ENCODE measurements around the gene OGA. TPM values are rescaled to one million over a fixed set of nuclear protein-coding genes. Genes with fewer than 3 reads are reported as not detected.

Gene OGA
- total RNA-seq, 1 donor from 2014 or later = 407 TPM

DNA sequence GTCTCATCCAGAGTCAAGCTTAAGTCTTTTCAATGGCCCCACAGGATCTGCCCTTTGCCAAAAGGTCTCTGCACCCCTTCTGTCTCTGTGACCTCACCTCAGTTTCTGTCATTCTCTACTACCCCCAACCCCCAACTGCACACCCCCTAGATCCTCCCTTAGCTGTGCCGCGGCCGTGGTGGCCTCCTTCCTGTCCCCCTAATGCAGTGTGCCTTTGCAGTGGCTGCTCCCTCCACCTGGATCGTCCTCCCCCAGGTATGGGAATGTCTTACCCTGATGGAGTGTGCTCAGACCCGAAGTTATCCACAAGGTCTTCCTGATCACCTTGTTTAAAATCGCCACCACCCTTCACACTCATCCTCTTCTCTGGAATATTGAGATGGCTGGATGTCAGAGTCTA, 51.9 kb downstream of the OGA start:
- no peak for DNase-seq (ENCODE audit: low spot score in 2 of 2)
- FAIRE-seq = no peak

DNA sequence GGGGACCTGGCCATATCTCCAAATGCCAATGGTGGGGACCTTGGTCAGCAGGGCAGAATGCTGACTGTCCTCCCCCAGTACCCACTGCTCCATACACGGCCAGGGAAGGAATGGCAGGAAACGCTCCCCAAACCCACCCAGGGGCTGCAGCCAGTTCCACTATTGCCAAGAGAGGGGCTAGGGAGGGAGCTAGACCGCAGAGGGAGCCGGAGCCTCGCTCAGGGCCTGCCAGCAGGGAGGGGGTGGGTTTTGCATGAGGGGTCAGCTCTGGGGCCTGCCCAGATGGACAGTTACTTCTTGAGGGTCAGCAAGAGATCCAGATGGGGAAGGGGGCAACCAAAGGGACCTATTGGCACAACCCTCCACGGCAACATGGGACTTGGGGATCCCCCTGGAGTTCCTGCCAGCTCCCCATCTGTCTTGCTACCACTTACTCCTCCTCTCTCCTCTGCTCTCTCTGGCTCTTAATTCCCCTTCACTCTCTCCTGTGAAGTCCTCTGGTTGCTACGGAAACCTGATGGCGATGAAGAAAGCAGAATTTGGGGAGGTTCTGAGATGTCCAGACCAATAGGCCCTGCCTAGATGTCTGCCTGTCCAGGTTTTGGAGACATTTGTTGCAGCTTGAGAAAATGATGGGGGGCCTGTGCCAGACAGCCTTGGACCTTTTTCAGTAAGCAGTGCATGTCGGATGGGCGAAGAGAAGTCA, 55.0 kb downstream of the OGA start:
- no peak for DNase-seq (ENCODE audit: low spot score in 2 of 2)
- FAIRE-seq = no peak

DNA sequence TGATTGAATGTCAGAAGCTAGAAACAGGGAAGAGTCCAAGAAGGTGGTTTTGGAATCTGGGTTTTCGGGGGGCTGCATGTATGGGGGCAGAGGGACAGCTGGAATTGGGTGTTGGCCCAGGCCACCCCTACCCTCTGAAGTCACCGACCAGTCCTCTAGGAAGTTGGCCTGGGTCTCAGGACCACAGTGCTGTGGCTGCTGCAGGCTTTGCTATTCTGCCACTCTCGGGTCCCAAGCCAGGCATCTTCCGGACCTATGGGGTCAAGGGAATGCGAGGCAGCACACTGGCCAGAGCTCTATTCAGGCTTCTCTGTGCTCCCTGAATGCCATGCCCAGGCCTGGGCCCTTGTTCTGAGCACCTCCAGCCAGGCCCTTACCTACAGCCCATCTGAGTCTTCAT, 55.5 kb downstream of the OGA start:
- FAIRE-seq (no peak), DNase-seq (ENCODE audit: low spot score in 2 of 2) (no peak)

DNA sequence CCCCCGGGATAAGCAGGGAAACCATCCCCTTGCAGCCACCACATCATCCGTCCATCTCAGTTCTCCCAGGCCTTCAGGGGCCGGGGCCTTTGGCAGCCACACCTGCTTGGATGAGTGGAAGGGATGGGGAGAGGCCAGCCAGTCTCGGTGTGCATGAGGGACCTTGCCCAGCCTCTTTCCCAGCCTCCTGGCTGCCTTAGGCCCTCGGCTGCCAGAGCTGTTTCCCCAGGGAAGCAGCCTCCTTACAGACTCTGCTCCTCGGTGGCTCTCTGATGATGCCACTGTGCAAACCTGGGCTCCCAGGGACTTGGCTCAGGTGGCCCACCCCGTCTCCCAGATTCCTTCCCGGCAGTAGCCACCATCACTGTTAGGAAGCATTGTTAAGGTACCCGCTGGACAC, 57.0 kb downstream of the OGA start:
- DNase-seq (ENCODE audit: low spot score in 2 of 2) (no peak), FAIRE-seq (no peak)

DNA sequence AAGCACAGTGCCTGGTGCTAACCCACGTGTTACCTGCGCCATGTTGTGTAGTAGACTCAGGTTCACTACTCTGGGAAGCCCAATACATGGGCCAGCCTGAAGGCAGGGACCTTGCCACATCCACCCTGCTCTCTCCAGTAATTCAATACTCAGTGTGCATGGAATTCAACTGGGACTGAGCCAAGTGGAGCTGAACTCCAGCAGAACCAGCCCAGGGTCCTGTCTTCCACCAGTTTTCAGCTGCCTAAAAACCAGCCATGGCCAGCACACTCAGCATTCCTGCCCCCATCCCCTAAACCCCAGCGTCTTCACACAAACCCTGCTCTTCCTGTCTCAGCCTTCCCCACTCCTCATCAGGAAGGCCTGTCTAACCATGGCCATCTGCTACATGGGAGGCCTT, 57.7 kb downstream of the OGA start:
- FAIRE-seq = no peak
- DNase-seq (ENCODE audit: low spot score in 2 of 2) = no peak

DNA sequence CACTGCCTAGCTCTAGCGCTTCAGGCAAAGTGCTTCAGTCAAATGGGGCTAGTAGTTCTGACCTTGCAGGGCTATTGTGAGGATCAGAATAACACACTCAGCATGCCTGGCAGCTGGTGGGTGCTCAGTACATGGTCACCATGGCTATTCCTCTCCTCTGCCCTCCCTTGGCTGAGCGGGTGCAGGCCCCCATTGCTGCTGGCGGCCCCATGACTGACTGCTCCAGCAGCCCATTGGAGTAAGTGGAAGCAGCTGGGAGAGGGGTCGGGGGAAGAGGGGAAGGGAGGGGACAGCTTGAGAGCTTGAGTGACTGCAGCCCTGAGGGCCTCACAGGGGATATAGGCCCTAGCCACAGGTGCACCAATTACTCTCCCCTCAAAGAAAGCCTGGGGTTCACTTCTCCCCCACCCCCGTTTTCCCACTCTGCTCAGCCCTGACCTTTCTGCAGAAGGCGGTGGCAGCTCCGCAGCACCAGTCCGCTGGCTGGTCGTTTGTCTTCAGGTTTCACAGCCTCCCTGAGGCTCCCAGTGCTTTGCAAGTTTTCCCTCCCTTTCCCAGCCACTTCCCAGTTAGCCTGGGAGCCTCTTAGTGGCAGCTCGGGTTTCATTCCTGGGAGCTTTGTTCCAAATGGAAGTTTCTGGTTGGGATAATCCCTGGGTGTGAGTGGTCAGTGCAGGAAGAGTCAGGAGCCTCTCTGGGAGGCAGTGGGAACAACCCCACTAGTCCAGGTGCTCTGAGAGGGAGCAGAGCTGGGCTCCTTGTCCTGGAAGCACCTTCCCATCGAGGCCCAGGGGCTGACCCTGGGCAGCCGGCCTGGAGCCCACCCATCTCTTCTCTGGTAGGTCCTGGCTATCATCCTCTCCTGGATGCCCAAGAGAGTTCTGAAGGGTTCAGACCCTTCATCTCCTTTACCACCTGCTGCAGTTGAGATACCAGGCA, 58.7 kb downstream of the OGA start:
- DNase-seq (ENCODE audit: low spot score in 2 of 2) = no peak
- no peak for FAIRE-seq

DNA sequence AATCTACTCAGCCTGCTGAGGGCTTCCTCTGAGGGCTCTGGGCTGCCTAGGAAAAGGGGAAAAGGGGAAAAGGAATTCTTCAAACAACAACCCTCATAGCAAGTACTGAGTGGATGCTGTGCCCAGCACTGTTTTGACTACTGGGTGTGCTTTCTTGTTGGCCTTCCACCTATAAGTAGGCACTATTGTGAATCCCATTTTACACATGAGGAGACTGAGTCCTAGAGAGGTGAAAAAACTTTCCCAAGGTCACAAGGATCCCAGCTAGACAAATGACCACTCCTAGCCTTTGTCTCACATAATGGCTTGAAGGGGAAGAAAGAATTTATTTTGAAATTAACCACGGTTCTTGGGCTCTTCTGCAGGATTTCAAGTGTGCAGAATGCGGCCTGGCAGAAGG, 59.4 kb downstream of the OGA start:
- DNase-seq (ENCODE audit: low spot score in 2 of 2) = no peak
- FAIRE-seq = no peak

DNA sequence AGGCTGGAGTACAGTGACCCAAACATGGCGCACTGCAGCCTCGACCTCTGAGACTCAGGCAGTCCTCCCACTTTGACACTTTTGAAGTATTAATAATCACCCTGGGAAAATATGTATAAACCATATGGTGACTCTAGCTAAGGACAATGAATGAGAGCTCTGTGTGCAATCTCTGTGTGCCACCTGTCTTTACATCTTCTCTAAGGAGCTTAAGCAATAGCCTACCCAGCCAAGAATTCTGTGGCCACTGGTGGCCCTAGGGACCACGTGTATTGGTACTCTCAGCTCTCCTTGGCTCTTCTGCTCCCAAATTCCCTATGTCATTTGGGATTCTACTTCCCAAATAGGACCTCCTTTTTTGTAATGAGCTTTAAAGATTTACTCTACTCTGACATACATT, 66.0 kb downstream of the OGA start:
- no peak for DNase-seq (ENCODE audit: low spot score in 2 of 2)
- FAIRE-seq = no peak

DNA sequence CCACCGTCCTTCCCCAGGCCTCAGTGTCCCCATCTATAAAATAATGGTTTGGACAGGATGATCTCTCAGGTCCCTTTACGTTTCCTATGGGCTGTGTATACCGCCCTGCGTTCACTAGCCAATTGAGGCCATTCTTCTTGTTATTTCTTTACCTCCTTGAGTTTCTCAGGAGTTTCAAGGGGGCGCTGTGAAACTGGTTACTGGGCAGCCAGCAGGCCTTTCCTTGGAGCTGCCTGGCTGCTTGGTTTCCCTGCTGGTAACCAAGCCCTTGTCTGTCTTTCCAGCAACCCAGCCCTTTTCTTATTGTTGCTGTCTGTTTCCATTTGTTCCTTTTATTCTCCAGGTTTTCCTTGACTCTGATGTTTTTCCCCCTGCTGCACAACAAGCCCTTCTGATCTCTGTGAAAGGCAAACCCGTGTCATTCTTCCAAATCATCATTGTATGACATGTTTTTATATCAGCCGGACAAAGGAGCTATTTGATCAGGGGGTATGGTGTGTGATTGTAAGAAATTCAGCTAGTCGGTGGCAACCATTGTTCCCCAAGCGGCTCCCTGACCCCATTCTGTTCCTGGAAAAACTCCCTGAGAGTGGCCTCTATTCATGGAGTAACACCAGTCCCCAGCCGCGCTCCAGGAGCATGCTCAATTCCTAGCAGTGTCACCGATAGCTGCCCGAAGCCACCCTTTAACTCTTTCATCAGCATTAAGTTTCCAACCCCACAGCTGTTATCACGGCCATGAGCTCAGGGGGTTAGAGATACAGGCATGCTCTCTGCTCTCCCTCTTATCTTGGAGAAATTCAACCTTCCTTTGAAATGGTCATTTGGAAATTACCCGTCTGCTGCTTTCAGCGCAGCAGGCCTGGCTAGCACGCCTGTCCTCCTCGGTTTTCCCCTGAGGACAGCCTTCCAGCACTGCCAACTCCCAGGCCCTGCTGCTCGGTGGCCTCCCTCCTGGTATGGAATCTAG, 68.9 kb downstream of the OGA start:
- no peak for FAIRE-seq
- no peak for DNase-seq (ENCODE audit: low spot score in 2 of 2)

DNA sequence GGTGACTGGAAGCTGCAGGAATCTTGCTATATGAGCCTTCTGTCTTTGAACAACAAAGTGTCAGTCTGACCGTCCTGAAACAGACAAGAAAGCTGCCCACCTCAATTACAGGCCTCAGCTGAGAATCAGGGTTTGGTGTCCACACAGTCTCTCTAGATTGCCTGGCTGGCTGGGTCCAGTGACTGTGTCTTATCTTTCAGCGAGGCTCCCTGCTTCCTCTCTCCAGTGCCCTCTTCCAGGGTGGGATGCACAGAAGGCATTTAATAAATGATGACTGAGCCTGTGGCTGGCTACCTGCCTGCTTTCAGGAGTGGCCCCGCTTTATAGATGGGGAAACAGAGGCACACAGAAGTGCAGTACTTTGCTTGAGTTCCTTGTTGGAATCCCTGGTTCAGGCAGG, 69.7 kb downstream of the OGA start:
- FAIRE-seq = no peak
- DNase-seq (ENCODE audit: low spot score in 2 of 2) = no peak

DNA sequence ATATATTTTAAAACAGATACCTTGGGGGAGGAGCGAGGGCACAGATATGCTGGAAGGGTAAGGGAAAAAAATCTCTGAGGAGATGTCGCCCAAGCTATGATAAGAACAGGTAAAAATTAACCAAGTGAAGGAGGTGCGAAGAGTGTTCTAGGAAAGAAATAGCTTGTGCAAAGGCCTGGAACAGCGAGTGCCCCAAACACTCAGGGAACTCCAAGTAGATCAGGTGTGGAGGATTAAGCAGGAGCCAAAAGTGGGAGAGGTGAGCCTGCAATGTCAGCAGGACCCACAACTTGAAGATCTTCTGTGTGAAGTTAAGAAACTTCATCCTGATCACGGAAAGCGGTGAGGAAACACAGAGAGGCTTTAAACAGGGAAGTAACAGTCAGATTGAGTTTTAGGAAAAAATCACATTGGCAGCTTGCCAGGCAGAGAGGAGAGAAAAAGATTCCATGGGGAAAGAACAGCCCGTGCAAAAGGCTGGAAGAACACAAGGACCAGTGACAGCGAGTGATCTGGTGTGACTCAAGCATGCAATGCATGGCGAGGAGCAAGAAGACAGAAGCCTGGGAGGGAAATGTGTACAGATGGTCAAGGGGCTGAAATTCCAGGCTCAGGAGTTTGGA, 73.1 kb downstream of the OGA start:
- no peak for DNase-seq (ENCODE audit: low spot score in 2 of 2)
- FAIRE-seq = no peak

DNA sequence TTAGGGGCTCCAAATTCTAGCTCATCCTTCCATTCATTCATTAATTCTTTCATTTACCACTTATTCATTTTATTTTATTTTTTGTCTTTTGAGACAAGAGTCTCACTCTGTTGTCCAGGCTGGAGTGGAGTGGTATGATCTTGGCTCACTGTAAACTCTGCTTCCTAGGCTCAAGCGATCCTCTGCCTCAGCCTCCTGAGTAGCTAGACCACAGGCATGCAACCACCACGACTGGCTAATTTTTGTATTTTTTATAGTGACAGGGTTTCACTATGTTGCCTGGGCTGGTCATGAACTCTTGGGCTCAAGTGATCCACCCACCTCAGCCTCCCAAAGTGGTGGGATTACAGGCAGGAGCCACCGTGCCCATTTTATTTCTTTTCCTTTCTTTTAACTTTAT, 74.0 kb downstream of the OGA start:
- DNase-seq (ENCODE audit: low spot score in 2 of 2) = no peak
- no peak for FAIRE-seq

DNA sequence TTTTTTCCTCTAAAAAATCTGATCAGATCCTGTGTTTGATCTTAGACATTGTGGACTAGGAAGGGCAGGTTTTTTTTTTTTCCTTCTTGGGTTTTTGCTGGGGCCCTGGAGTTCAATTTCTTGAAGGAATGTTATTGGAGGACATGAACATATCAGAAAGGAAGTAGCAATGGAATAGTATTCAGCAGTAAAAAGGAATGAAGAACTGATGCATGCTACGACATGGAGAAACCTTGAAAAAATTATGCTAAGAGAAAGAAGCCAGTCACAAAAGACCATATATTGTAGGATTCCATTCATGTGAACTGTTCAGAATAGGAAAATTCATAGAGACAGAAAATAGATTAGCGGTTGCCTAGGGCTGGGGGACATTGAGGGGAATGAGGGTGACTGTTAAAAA, 76.3 kb downstream of the OGA start:
- DNase-seq (ENCODE audit: low spot score in 2 of 2) = no peak
- no peak for FAIRE-seq

DNA sequence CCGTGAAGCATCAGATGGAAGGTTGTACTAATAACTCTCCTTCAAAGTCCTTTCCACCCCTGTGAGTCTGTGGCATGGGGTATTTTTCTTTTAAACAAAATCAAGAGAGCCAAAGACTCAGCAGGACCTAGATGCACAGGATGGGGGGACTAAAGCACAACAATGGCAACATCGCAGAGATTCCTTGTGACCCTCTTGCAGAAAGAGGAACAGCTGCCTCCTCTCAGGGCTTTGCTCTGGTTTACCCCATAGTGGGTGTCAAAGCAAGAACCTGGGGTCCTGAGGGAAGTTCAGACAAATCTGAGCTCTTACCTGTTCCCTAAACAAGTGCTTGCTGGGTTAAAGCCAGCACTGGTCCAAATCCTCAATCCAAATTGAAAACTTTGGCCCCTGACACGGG, 81.6 kb downstream of the OGA start:
- FAIRE-seq (no peak), DNase-seq (ENCODE audit: low spot score in 2 of 2) (no peak)

Other genes with a start within 250 kb of the OGA start
- 6.5 TPM for gene POLL, start 230.2 kb downstream of the OGA start, total RNA-seq
- gene DPCD, start 230.1 kb downstream of the OGA start, total RNA-seq = 28.5 TPM
- gene FBXW4, start 123.3 kb downstream of the OGA start, total RNA-seq = 75.4 TPM
- gene FGF8, start 42.3 kb downstream of the OGA start, total RNA-seq = not detected
- 53.4 TPM for gene NPM3, start 35.0 kb downstream of the OGA start, total RNA-seq
- 12.6 TPM for gene KCNIP2, start 25.4 kb upstream of the OGA start, total RNA-seq
- gene ARMH3, start 237.7 kb upstream of the OGA start, total RNA-seq = 23.2 TPM
- gene HPS6, start 246.9 kb upstream of the OGA start, total RNA-seq = 21.2 TPM